Ureter (tissue), 1 donor: ENCODE data around the gene ANTXR2. TPM values are rescaled to one million over a fixed set of nuclear protein-coding genes. Genes with fewer than 3 reads are reported as not detected.
"Not testable (repeated sequence)": the region's sequence is repeated elsewhere in the genome, so short reads cannot be mapped to it uniquely, and the experiment has no call there.

ENCODE experiments used
- DNase-seq: peaks from one replicate; pipeline ENCODE4 v3.0.0-alpha.2; 2020; ENCODE audit warnings: low spot score
- total RNA-seq: library from RNA; stranded (reverse); gene quantifications from one replicate; pipeline ENCODE4 v1.2.4, GENCODE V29; 2023
- donor health status: DM: yes; HTN: yes; CAD: no.

Gene ANTXR2
- total RNA-seq, 1 donor from 2014 or later: 77.1 TPM

DNA sequence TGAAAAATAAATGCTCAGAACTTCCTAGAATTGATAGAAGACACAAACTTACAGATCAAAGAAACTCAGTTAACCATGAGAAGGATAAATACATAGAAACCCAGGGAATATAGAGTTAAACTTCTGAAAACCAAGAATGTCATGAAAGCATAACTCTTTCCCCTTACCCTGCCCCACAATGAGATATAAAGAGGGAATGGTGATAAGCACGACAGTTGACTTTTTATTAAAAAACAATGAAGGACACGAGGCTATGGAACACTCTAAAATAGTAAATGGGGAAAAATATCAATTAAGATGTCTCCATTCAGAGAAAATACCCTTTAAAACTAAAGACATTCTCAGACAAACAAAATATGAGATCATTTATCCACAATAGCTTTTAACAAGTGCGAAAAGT lies 154.7 kb downstream of the ANTXR2 start:
- no peak for DNase-seq

DNA sequence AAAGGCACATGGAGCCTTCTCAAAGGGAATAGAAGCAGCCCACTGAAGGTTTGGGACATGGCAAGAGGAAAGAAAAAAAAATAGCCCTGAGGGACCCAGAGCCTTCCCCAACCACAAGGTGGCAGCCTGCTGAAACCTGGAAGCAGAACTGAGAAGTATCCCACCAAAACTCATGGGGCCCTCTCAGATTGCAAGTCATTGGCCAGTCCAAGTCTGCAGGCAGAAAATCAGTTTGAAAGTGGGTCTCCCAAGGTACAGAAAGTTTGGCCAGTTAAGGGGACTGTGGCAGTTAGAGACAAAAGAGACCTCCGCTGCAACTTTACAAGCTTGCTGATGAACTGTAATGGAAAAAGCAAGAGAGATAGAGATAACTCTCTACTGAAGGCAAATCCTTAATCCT lies 155.8 kb downstream of the ANTXR2 start:
- DNase-seq: no peak

DNA sequence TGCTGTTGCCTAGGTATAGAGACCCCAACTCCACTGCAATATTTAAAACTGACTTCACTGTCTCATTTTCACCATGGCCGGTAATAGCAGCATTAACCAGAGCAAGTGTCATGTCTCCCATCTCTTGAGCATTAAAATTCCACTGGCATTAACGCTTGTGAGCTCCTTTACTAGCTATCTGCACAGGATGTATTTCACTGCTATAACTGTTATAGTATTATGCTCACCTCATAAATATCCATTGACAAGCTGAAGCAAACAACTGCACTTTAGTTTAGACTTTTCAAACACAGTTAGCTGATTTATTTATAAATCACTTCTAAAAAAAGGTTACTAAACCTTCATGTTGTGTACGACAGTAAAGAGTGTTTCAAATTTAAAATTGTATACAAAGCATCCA lies 157.8 kb downstream of the ANTXR2 start:
- no peak for DNase-seq

DNA sequence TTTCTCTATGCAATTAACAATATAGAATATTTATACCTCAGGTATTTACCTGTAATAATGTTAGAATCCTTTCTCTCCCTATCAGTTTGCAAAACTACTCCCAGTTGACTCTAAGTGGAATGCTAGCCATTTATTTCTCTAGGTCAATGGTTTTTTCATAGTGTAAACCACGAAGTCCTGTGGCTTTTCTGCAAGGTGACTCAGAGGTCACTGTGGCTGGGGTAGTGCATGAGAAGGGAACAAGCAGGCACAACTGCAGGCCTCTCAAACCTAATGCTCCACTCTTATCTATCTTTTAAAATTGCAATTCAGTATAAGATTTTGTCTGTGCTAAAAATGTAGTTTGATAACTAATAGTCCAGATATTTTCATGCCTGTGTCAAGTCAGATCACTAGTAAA lies 159.4 kb downstream of the ANTXR2 start:
- DNase-seq: no peak

DNA sequence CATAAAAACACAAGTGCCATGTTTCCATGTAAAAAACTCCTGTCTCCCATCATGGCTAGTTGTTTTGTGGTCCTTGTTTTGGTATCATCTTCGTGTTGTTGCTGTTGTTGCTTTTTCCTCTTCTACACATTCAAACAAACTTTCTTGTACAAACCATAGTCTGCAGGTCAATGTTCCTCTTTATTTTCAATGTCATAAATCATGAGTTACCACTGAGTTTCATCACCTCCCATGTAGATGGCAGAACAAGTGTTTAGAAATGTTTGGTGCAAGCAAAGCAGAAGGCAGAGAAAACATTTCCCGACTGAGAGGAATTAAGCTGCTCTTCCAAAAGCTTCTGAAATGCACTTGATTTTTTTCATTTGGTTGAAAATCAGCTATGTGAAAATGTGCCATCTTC lies 166.0 kb downstream of the ANTXR2 start:
- no peak for DNase-seq

DNA sequence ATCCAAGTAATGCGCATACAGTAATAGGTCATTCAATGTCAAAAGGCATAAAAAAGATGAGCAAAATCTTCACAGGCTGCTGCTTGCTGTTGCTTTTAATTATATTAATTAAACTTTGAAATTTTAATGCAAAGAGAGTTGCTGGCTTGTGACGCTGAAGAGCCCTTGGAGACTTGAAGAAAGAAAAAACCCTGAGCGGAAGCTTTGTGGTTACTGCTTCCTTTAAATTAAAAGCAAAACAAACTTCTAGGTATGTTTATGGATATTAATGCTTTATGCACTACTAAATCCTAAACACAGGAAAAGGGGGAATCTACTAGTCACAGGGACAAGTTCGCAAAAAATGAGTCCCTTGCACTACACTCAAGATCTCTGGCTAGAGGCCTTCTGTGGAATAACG lies 166.7 kb downstream of the ANTXR2 start:
- DNase-seq: no peak

DNA sequence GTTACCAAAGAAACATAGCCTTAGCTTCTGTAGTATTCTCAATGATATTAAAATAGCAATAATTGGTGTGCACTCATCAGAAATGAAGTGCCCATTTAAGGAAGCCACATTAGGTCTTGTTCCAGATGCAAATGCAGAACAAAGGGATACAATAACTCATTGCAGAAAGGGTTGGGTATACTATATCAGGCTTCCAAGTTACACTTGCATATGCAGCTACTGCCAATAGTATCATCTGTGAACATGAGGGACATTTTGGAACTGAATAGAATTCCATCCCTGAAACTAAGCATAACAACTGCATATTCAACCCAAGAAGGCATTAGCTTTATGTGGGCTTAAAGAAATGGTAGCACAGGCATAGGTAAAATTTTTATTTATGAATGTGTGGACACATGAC lies 167.8 kb downstream of the ANTXR2 start:
- no peak for DNase-seq

DNA sequence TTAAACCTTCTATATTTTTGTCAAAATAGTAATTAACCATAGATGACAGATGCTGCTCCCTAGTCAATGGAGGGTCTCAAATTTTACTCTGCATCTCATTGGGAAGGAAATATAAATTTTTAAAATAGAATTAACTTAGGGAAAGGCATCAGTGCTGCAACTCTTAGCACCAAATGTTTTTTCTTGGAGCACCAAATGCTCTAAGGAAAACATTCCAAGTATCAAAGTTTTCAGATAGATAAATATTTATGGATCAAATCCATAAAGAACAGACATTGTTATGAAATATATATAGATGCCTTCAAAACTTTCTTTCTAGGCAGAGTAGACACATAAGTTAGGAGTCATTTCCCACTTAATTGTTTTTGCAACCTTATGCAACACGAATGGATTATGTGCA lies 168.7 kb downstream of the ANTXR2 start:
- DNase-seq: no peak

DNA sequence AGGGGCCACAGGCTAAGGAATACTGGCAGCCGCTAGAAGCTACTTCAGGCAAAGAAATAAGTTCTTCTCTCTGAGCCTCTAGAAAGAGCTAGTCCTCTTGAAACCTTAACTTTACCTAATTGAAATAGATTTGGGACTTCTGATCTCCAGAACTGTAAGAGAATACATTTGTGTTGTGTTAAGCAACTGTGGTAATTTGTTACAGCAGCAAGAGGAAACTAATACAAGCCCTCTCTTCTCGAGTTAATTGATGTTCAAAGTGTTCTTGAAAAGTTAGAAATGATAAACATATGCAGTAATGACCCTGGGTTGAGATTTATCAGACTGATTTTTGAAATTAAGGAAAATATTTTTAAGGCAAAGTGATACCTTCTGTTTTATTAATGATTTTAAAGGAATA lies 172.8 kb downstream of the ANTXR2 start:
- no peak for DNase-seq

DNA sequence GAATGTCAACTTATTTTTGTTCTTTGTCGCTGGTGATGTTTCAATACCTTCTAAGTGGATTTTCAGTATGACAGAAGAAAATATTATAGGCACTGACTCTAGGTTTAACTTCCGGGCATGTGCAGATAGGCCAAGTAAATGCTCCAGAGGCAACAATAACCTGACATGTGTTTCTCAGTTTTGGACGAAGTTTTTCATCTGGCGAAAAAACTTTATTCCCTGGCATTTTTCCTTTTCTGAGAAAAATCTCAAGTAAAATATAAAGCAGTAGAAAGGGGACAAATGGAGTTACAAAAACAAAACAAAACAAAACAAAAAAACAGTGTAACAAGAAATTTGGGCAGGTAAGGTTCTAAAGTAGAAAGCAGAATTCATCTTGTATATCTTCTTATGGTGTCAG lies 173.5 kb downstream of the ANTXR2 start:
- no peak for DNase-seq

DNA sequence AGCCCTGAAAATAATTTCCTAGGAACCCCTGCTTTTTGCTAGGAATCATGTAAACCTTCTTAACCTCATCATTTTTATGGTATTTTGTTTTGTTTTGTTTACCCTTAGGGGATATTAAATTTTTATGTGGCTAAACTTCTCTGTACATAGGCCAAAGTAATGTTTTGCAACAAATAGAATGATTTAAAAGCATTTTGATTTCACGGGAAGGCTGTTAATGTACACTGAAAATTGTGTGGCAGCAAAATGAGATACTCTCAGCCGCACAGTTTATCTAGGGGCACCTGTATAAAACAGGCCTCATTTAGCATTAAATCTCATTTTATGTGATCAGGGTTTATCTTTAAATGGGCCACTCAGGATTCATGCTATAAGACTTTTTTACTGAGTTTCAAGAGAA lies 175.0 kb downstream of the ANTXR2 start:
- DNase-seq: no peak

DNA sequence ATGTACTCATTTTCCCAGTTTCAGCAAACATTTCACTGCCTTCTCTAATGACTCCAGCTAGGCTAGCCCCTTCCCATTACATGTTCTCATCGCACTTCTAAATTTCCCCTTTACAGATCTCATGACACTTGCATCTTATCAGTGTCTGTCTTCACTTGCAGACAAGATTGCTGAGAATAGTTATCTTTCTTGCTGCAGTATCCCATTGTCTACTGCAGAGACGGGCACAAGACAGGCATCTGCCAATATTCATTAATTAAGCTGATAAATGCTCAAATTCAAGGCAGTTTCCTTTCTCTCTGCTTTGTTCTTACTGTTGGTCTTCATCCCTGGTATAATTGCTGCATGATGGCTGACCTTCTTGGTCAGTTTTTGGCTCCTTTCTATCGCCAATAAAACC lies 175.9 kb downstream of the ANTXR2 start:
- no peak for DNase-seq

DNA sequence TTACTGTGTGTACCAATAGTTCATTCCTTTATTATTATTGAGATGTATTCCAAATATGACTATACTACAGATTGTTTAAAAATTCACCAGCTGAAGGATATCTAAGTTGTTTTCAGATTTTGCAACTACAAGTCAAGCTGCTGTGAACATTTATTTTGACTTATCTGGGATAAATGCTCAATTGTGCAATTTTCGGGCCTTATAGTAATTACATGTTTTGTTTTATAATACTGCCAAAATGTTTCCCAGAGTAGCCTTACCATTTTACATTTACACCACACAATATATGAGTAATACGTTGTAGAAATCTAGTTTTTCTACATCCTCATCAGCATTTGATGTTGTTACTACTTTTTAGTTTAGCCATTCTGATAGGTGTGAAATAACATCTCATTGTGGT lies 179.6 kb downstream of the ANTXR2 start:
- no peak for DNase-seq

DNA sequence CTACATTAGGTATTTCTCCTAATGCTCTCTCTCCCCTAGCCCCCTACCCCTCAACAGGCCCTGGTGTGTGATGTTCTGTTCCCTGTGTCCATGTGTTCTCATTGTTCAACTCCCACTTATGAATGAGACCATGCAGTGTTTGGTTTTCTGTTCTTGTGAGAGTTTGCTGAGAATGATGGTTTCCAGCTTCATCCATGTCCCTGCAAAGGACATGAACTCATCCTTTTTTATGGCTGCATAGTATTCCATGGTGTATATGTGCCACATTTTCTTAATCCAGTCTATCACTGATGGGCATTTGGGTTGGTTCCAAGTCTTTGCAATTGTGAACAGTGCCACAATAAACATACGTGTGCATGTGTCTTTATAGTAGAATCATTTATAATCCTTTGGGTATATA lies 184.0 kb downstream of the ANTXR2 start:
- not testable (repeated sequence) for DNase-seq

DNA sequence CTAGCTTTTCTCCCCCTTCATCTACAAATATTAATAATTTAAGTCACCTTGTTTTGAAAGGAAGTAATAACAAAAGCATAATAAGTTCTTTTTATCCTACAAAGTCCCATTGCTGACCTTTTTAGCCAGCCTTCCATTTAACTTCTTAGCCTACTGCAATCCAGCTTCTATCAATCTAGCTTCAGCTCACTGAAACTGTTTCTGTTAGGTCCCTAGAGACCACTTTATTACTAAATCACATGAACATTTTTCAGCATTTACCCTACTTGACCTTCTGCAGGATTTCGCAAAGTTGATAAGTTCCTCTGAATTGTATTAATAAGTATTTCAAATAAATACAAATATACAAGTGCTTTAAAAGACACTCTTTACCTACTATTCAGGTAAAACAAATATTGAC lies 186.5 kb downstream of the ANTXR2 start:
- DNase-seq: no peak

DNA sequence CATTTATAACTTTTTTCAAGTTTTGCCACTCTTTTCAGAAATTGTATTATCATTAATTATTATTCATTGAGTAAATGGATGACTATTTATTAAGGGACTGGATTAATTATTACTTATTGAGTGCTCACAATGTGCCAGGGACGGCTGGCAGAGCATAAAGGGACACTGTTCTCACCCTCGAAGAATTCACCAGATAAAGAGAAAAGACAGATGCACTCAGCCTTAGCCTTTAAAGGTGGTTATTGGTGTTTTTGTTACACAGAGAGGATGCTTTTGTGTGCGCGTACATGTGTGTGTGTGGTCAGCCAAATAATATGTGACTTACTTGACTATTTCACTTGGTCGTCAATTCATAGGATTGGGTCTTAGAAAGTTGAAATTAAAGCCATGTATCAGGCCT lies 187.0 kb downstream of the ANTXR2 start:
- DNase-seq: no peak

DNA sequence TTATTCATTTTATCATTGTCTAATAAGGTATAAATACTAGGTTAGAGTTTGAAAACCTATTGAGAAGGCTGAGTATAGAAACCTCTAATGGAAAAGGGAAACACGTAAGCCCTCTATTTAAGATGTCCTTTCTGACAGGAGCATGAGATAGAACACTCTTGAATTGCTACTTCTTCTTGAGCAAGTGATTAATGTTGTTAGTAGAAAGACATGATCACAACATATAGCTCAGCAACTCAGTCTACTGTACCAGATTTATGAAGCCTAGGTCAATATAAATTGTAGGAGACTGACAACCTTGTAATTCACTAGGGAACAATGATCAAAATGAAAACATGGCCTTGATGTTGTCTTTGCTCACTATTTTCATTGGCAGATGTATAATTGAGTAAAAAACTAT lies 189.7 kb downstream of the ANTXR2 start:
- no peak for DNase-seq

DNA sequence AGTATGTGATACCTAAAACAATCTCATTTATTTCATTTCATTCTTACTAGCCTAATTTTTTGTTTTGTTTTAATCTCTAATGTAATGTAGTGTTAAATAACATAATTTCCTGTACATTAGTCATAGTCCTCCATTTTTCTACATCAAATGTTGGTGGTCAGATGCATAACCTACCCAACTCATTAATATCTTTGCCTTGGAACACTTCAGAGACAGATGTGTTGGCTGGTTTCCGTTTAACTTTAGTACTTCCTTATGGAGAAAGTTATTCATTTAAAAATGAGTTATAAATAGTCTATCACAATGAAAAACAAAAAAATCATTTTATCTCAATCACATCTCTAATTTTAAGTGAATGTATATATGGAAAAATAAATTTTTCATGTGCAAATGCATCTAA lies 190.2 kb downstream of the ANTXR2 start:
- DNase-seq: no peak

DNA sequence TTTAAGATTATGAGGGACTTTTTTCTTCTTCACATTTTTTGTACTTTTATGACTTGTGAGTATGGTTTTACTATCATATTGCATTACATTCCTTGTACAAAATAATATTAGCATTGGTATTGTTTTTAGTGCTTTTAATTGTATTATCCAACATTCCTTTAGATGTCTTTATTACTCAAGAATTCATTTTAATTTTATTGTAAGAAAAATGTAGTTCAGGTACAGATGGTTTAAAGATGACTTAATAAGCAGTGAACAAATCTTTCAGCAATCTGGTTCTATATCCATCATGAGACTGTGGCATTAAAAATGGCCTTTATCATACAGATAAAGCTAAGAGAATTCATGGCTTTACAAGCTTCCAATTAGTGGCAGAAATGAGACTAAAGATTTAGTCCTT lies 191.6 kb downstream of the ANTXR2 start:
- no peak for DNase-seq

DNA sequence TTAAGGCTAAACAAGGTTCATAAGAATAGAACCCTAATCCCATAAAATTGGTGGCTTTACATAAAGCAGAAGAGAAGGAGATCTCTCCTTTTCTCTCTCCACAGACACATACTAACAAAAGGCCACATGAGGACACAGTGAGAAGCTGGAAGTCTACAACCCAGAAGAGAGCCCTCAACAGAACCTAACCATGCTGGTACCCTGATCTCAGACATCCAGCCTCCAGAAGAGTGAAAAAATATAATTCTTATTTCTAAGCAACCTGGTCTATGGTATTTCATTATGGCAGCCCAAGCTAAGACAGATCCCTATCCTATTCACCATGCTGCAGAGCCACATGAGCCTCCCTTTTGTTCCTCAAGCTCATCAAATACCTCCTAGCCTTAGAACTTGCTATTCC lies 195.5 kb downstream of the ANTXR2 start:
- DNase-seq: no peak

DNA sequence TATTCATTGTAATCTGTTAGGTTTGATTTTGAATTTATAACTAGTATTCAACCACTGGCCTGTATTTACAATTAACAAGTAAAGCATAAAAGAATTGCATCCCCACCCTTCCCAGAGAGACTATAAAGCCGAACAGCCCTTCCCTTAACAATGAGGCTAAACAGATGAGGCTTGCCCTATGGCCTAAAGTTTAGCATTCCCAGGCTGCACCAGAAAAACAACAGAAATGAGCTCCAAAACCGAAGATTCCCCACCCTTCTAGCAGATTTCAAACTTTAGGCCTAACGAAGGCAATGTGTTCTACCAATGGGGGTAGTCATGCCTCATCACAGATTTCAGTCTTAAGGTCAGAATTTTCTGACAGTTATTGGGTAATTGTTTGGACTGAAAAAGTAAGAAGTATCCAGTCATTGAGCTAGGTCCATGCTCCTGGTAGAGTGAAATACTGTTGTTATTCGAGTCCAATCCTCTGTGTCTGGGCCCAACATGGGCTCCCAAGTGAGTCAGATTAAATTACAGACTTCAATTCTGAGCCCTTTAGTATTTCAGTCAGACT lies 197.6 kb downstream of the ANTXR2 start:
- no peak for DNase-seq

DNA sequence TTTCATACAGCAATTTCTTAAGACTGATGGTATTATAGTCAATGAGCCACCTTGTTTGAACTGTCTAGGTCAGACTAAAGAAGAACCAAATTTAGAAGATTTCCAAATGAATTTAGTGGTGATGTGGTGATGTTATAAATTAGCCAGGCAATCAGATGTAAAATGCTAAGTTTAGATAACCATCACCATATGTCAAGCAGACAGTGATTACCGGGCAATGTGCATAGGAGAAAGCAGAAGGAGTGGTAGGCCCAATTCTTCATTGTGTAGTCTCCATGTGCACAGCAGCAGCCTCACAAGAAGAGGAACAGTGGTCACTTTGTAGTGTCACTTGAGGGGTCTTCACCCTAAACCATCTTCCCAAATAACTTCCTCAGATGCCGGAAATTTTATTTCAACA lies 198.8 kb downstream of the ANTXR2 start:
- DNase-seq: no peak

DNA sequence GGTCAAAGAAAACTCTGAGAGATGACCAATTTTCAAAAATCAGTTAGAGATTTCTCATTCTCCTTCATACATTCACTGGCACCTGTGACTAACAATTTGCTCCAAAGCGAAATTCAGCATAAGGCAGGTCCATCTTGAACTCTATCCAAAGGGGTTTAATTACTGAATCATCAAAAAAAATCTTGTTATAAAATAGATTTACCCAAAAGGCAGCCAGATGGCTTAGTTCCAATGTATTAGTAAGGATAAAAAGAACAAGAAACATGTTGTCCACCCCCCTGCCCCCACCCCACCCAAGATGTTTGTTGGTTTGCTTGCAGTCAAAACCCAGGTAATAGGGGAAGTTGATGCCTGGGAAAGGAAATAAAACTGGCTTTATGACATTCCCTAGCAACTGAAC lies 200.3 kb downstream of the ANTXR2 start:
- DNase-seq: no peak

DNA sequence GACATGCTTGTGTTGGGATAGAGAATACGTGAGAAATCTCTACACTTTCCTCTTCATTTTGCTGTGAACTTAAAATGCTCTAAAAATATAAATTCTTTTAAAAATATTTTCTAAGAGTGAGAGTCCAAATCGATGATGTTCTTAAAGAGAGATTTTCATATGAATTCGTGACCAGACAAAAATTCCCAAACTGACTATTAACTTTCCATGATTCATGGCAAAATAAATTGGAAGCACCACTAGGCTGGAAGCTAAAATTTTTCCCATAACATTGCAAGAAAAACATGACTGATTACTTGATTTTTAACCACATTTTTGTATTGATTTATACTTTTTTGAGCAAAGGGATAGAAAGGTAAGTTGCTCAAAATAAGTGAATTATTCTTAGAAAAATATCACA lies 201.1 kb downstream of the ANTXR2 start:
- DNase-seq: no peak
